HL-60 (cell line): ENCODE results near the gene OSBPL8.

Experiments
- DNase-seq, 2 experiments: peaks; one replicate each; pipeline ENCODE4 v3.0.0-alpha.2; 2010 to 2020; ENCODE audit warnings: low read depth in 1 of 2, low spot score in 1 of 2
- H3K27ac ChIP-seq: fragments of 250-450 bp; sonication (Bioruptor Pico); replicated peaks from 2 replicates; pipeline ENCODE4 v1.5.1; 2020; ENCODE audit warnings: mild to moderate bottlenecking, moderate library complexity
- H3K27me3 ChIP-seq: fragments of 250-450 bp; sonication (Bioruptor Pico); 2 replicates; pipeline ENCODE4 v1.5.1; 2021; ENCODE audit warnings: mild to moderate bottlenecking, moderate library complexity; ENCODE audit not compliant: insufficient read depth, poor library complexity, severe bottlenecking
- H3K4me3 ChIP-seq: replicated peaks from 2 replicates; pipeline ENCODE4 v1.5.1; 2011; ENCODE audit warnings: mild to moderate bottlenecking, control low read depth, low read length; ENCODE audit not compliant: insufficient read depth
- GABPA ChIP-seq: IDR thresholded peaks from 2 replicates; pipeline ENCODE4 v1.6.1; 2012; ENCODE audit warnings: low read depth
- POLR2AphosphoS5 ChIP-seq: IDR thresholded peaks from 2 replicates; pipeline ENCODE4 v1.6.1; 2012; ENCODE audit warnings: low read depth
- REST ChIP-seq: IDR thresholded peaks from 2 replicates; pipeline ENCODE4 v1.6.1; 2012; ENCODE audit warnings: low read depth; ENCODE audit not compliant: insufficient replicate concordance
- SPI1 ChIP-seq: IDR thresholded peaks from 2 replicates; pipeline ENCODE4 v1.6.1; 2012; ENCODE audit warnings: low read depth, mild to moderate bottlenecking, borderline replicate concordance
- TF ChIP-seq, protein P1 (sequence below): IDR thresholded peaks from one replicate; pipeline ENCODE4 v1.5.1; 2011; ENCODE audit warnings: low read length, control low read depth, inconsistent platforms; ENCODE audit not compliant: insufficient read depth

OSBPL8 gene

GRCh38 chr12:76587428-76588178, 28.0 kb upstream of the OSBPL8 start:
- H3K27me3 ChIP-seq = no peaks in the 10 kb centered on the region
- TF ChIP-seq, protein P1, sequence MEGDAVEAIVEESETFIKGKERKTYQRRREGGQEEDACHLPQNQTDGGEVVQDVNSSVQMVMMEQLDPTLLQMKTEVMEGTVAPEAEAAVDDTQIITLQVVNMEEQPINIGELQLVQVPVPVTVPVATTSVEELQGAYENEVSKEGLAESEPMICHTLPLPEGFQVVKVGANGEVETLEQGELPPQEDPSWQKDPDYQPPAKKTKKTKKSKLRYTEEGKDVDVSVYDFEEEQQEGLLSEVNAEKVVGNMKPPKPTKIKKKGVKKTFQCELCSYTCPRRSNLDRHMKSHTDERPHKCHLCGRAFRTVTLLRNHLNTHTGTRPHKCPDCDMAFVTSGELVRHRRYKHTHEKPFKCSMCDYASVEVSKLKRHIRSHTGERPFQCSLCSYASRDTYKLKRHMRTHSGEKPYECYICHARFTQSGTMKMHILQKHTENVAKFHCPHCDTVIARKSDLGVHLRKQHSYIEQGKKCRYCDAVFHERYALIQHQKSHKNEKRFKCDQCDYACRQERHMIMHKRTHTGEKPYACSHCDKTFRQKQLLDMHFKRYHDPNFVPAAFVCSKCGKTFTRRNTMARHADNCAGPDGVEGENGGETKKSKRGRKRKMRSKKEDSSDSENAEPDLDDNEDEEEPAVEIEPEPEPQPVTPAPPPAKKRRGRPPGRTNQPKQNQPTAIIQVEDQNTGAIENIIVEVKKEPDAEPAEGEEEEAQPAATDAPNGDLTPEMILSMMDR = no peak
- TF ChIP-seq GABPA (no peak), POLR2AphosphoS5 (no peak), REST (no peak), SPI1 (no peak)
- H3K27ac ChIP-seq = peak overlapping the region; percentile 53
- DNase-seq = no peak
- H3K4me3 ChIP-seq = no peak overlapping the region

DNA sequence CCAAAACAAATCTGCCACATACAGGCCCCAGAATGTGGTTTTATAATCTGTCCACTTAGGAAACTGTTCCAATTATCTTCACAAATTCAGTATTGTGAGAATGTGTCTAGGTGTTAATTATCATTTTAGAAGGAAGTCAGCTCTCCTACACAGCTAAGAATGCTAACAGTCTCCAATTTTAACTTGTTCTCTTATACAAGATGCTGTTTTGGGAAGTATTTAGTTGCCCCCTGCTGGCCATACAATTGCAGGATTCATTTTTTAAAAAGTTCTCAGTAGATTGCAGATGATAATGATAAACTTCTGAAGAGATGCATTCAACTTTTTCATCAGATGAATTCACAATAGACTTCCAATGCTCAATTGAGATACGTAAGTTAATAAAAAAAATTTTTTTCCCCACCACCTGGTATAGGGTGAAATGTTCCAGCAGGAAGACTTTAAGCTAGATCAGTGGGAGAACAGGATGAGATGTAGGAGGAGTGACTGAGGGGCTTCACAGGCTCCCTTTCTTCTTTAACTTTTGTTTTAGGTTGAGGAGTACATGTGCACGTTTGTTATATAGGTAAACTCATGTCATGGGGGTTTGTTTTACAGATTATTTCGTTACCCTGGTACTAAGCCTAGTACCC, 27.3 kb upstream of the OSBPL8 start:
- no peaks in the 10 kb centered on the region for H3K27me3 ChIP-seq
- H3K27ac ChIP-seq = no peak overlapping the region
- DNase-seq = peak in 1 of 2 experiments; percentile 59
- TF ChIP-seq SPI1 = no peak
- no peak for TF ChIP-seq POLR2AphosphoS5
- TF ChIP-seq, protein P1 = peak; percentile 27
- TF ChIP-seq GABPA = no peak
- no peak for TF ChIP-seq REST
- no peak overlapping the region for H3K4me3 ChIP-seq

DNA sequence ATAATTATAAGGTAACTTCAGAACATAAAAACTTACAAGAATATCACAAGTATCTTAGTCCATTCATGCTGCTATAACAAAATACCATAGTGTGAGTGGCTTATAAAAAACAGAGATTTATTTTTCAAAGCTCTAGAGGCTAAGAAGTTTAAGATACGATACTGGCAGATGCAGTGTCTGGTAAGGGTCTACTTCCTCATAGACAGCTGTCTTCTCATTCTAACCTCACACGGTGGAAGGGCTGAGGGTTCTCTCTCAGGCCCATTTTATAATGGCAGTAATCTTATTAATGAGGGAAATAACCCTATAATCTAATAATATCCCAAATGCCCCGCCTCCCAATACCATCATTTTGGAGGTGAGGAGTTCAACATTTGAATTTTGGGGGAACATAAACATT, 23.7 kb upstream of the OSBPL8 start:
- H3K4me3 ChIP-seq = no peak overlapping the region
- TF ChIP-seq REST (no peak), GABPA (no peak), SPI1 (no peak), POLR2AphosphoS5 (no peak)
- TF ChIP-seq, protein P1 = no peak
- H3K27me3 ChIP-seq = no peaks in the 10 kb centered on the region
- DNase-seq = no peak
- H3K27ac ChIP-seq = no peak overlapping the region
